ENCODE data around the gene OPALIN.

Gene OPALIN

GRCh38 chr10:96374004-96374403, 15.2 kb upstream of the OPALIN start:
- ATAC-seq = no peak
- no peak for DNase-seq

DNA sequence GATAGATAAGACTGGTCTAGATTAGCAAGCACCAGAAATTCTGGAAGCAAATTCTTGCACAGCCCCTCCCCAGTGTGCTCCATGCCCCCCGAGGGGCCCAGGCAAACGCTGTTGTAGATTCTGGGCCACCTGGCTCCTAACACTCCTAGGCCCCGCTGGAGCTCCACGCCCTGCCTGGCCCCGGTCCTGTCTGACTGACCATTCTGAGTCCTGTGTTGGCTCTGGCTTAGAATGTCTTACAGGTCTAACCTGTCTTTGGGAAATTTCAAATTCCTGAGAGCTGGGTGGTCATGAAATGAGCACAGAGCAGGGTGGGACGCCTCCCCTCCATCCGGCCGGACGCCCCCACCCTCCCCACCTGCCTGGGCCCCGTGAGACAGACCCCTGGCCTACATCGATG, 12.6 kb upstream of the OPALIN start:
- no peak for DNase-seq
- ATAC-seq = no peak

DNA sequence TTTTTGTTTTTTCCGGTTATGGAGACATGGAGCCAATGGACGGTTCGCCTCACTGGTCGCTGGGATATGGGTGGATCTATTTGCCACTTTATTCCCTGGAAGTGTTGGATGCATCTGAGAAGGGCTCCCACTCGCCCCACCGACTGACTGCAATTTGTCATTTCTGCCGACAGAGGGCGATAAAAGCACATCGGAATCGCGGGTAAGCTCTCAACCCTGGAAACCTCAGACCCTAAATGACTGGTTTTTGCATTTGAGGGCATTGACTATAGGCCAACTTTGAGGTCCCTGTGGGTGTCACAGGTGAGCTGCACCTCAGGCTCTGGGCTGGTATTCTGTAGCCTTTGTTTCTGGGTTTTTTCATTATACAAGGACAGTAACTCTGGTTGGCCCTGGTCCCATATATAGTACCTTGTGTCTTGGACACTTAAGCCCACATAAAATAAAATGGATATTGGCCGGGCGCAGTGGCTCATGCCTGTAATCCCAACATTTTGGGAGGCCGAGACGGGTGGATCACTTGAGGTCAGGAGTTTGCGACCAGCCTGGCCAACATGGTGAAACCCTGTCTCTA, 11.9 kb upstream of the OPALIN start:
- no peak for ATAC-seq

DNA sequence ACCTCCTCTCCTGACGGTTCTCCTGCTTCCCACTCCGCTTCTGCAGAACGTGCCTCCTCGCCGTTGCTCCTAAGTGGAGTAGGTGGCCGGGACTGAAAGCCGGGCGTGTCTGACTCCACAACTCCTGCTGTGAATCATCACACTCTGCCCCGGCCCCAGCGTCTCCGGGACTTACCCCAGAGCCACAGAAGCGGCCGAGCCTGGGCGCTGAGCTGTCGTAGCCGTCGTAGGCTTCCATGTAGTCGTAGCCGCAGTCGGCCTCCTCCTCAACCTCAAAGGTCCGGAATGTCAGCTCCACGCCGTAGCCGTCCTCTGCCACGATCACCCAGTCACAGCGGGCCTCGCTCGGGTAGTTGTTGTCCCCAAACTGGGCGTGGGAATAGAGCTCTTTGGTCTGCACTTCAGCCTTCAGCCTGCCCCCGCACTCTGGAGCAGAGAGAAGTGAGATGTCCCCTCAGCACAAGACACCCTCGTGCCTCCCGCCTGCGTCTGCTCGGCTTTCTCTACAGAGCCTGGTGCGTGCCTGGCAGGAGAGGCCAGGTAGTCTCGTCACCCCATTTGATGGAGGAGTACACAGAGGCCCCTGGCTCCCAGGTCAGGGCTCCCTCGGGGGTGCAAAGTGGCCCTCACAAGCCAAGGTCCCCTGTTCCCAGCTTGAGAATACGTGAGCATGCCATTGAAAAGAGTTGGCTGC, 11.2 kb upstream of the OPALIN start:
- ATAC-seq (no peak), DNase-seq (no peak)

More for the DNA sequence above, 11.9 kb upstream of the OPALIN start:
- peak; percentile 50 for DNase-seq

- no peak for ATAC-seq
- no peak for DNase-seq
Measured at GRCh38 chr10:96368971-96369370, 10.2 kb upstream of the OPALIN start.

GRCh38 chr10:96367470-96367869, 8.7 kb upstream of the OPALIN start:
- no peak for ATAC-seq
- no peak for DNase-seq

DNA sequence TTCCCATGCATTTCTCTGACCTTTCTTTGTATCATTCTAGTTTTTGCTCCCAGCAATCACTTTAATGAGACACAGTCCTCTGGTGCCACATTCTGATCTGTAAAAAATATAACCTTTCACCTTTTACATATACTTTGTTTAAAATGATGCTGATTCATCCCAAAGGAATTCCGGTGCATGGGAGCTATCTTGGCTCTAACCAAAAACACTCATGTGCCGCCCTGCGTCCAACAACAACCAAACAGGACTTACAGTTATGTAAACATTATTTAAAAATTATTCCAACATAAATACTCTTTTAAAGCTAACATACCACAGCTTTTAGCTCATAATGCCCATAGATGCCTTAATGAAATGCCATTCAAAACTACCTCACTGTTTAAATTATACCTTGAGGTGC, 7.7 kb upstream of the OPALIN start:
- ATAC-seq (no peak), DNase-seq (no peak)

GRCh38 chr10:96365571-96365970, 6.8 kb upstream of the OPALIN start:
- no peak for ATAC-seq
- no peak for DNase-seq

DNA sequence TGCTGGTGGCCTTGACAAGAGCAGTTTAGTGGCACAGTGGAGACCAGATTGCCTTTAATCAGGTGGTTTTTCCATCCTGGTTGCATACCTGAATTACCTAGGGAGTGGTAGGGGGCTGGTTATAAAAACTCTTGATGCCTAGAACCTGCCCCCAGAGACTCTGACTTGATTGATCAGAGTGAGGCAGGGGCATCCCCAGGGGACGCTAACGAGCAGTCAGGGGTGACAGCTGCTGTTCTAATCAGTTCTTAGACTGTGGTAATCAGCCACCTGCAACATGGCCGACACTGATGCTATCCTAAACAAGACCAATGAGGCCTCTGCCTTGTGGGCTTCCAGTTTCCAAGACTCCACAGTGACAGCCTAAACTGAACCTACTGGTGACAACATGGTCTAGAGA, 2.0 kb upstream of the OPALIN start:
- ATAC-seq (no peak), DNase-seq (no peak)

GRCh38 chr10:96360331-96360730, 1.5 kb upstream of the OPALIN start:
- DNase-seq (no peak), ATAC-seq (no peak)

DNA sequence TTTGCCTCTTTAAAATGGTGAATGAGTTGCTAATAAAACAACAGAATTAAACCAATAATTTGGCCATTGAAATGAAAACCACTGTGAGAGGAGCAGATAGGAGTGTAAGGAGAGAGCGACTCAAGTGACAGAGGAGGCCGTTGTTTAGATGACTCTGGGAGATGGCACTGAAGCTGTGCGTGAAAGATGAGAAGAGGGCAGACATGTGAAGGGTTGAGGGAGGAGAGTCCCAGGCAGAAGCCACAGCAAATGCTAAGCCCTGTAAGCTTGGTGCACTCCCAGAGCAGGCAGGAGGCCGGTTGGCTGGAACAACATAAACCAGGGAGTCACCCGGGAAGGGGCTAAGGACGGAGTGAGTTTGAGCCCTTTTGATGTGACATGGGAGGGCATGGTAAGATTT, 814 bp upstream of the OPALIN start:
- ATAC-seq (no peak), DNase-seq (no peak)

GRCh38 chr10:96357038-96357620, 1.7 kb downstream of the OPALIN start:
- no peak for DNase-seq
- ATAC-seq = no peak

DNA sequence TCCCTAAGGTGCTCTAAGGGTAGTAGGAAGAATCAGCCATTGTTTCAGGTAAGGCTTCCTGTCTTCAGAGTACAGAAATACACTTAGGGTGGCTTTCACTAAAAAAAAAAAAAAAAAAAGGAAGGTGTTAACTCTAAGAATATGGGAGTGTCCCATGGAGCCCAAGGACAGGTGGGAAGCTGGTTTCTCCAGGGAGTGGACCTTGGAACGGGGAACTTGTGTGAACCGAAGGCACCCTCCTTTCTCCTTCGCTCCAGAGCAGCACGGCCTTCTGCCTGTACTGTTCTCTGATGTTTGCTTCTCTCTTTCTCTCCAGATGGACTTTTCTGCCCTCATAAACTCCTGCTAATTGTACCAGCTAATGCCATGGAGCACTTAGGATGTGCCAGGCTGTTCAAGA, 6.2 kb downstream of the OPALIN start:
- DNase-seq (no peak), ATAC-seq (no peak)

GRCh38 chr10:96352027-96352426, 6.8 kb downstream of the OPALIN start:
- no peak for DNase-seq
- ATAC-seq = no peak

DNA sequence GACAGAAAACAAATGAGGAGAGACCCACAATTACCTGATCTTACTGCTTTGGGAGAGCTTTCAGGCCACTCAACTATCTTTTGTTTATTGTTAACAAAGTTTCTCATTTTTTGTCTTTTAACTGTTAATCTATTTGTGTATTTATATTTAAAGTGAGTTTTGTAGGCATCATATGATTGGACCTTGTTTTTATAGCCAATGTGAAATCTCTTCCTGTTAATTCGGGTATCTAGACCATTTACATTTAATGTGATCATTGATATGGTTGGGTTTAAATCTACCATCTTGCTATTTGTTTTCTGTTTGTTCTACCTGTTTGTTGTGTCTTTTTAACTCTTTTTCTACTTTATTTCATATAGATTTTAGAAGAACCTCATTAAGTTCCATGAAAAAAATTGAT, 12.5 kb downstream of the OPALIN start:
- DNase-seq (no peak), ATAC-seq (no peak)

GRCh38 chr10:96345222-96345621, 13.6 kb downstream of the OPALIN start:
- ATAC-seq (no peak), DNase-seq (no peak)

- DNase-seq (no peak), ATAC-seq (no peak)
Measured at GRCh38 chr10:96344178-96344577, 14.6 kb downstream of the OPALIN start.

GRCh38 chr10:96342402-96342801, 16.4 kb downstream of the OPALIN start:
- DNase-seq = no peak
- ATAC-seq = no peak

- ATAC-seq = peak; percentile 62
- DNase-seq = no peak
Measured at GRCh38 chr10:96341219-96342182, 17.3 kb downstream of the OPALIN start.

DNA sequence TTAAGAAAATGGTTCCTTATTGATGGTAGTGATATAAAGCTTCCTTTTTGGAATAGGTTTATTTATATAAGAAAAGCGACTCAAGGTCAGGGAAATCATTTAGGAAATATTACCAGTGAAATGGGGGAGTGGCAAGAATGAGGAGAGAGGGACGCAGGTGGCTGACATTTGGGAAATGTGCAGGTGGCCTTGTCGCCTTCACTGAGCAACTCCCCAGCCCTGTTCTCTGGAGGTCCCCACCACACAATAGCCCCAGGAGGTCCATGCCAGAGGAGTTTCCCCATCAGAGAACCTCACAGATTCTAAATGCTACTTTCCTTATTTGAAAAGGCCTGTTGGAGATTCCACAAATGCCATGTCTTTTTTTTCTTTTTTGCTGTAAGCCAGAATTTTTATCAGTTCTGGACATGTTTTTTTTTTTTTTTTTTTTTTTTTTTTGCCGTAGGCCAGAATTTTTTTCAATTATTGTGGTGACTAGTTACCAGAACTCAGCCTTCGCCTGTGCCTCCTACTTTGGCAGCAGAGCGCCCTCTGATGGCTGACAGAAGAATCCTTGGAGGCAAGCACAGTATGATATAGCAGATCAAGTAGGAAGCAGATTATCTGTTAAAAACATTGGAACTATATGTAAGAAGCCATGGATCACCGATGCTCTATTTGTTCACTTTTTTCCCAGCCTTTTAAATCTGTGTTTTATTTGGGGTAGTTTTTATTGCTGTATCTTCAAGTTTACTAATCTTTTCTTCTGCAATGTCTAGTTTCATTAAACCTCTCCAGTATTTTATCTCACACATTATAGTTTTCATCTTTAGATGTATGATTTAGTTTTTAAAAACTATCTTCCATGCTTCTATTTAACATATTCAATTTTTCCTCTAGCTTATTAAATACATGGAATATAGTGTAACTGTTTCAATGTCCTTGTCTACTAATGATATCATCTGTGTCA, 18.6 kb downstream of the OPALIN start:
- peak; percentile 69 for DNase-seq
- ATAC-seq = peak; percentile 75

- DNase-seq (no peak), ATAC-seq (no peak)
Measured at GRCh38 chr10:96339383-96339782, 19.4 kb downstream of the OPALIN start.

Measured in stimulated activated naive CD8-positive, alpha-beta T cell treated with anti-CD3 and anti-CD28 coated beads, Interleukin-15, Interleukin-2, amounts not matched to agents 100 U/mL and 50 U/mL, for 24 hours (primary cell).